H9 (cell line): ENCODE measurements around the gene C11orf71. TPM values are rescaled to one million over a fixed set of nuclear protein-coding genes. Genes with fewer than 3 reads are reported as not detected.

Source experiments
- DNase-seq: peaks from one replicate; pipeline ENCODE4 v3.0.0-alpha.2; 2017
- H2AFZ ChIP-seq: one replicate; pipeline ENCODE4 v1.6.1; 2013; ENCODE audit warnings: mild to moderate bottlenecking, low read length, control low read depth, moderate library complexity
- H2AK5ac ChIP-seq: 2 replicates; pipeline ENCODE4 v1.6.1; 2013; ENCODE audit warnings: low read length, control low read depth, mixed read lengths; ENCODE audit not compliant: insufficient read length
- H2BK120ac ChIP-seq: one replicate; pipeline ENCODE4 v1.6.1; 2013; ENCODE audit warnings: low read depth, mild to moderate bottlenecking, low read length, control low read depth, inconsistent platforms; ENCODE audit not compliant: poor library complexity, severe bottlenecking
- H2BK12ac ChIP-seq: 2 replicates; pipeline ENCODE4 v1.6.1; 2013; ENCODE audit warnings: low read length, control low read depth, mixed read lengths, low read depth; ENCODE audit not compliant: insufficient read length
- H2BK15ac ChIP-seq: 2 replicates; pipeline ENCODE4 v1.6.1; 2013; ENCODE audit warnings: low read depth, low read length, control low read depth
- H2BK20ac ChIP-seq: one replicate; pipeline ENCODE4 v1.6.1; 2013; ENCODE audit warnings: low read depth, mild to moderate bottlenecking, low read length, control low read depth, inconsistent platforms; ENCODE audit not compliant: poor library complexity, severe bottlenecking
- H2BK5ac ChIP-seq: 2 replicates; pipeline ENCODE4 v1.6.1; 2013; ENCODE audit warnings: low read length, control low read depth, mixed read lengths; ENCODE audit not compliant: insufficient read length
- H3K14ac ChIP-seq: 2 replicates; pipeline ENCODE4 v1.6.1; 2013; ENCODE audit warnings: low read length, control low read depth; ENCODE audit not compliant: insufficient read depth
- H3K18ac ChIP-seq: 2 replicates; pipeline ENCODE4 v1.6.1; 2013; ENCODE audit warnings: low read depth, mild to moderate bottlenecking, mixed read lengths, low read length, control low read depth; ENCODE audit not compliant: insufficient read length
- H3K23ac ChIP-seq: 2 replicates; pipeline ENCODE4 v1.6.1; 2013; ENCODE audit warnings: low read length, control low read depth, mixed read lengths, low read depth; ENCODE audit not compliant: insufficient read length
- H3K23me2 ChIP-seq: 2 replicates; pipeline ENCODE4 v1.6.1; 2013; ENCODE audit warnings: low read depth, mild to moderate bottlenecking, mixed read lengths, low read length, control low read depth; ENCODE audit not compliant: insufficient read length, poor library complexity, severe bottlenecking
- H3K27ac ChIP-seq: 2 replicates; pipeline ENCODE4 v1.5.1; 2013; ENCODE audit warnings: low read length, control low read depth, mixed read lengths, low read depth; ENCODE audit not compliant: insufficient read length
- H3K27me3 ChIP-seq: 2 replicates; pipeline ENCODE4 v1.6.1; 2013; ENCODE audit warnings: low read length, control low read depth, inconsistent platforms; ENCODE audit not compliant: insufficient read depth
- H3K4ac ChIP-seq: 2 replicates; pipeline ENCODE4 v1.6.1; 2013; ENCODE audit warnings: low read depth, mild to moderate bottlenecking, control low read depth, inconsistent platforms, low read length, moderate library complexity
- H3K4me1 ChIP-seq: 2 replicates; pipeline ENCODE4 v1.6.1; 2013; ENCODE audit warnings: low read length, control low read depth, inconsistent platforms; ENCODE audit not compliant: insufficient read depth
- H3K4me2 ChIP-seq: 2 replicates; pipeline ENCODE4 v1.6.1; 2013; ENCODE audit warnings: low read length, control low read depth, mixed read lengths; ENCODE audit not compliant: insufficient read length, insufficient read depth
- H3K56ac ChIP-seq: 2 replicates; pipeline ENCODE4 v1.6.1; 2013; ENCODE audit warnings: low read depth, mild to moderate bottlenecking, mixed read lengths, low read length, control low read depth; ENCODE audit not compliant: insufficient read length
- H3K79me1 ChIP-seq: 2 replicates; pipeline ENCODE4 v1.6.1; 2013; ENCODE audit warnings: low read depth, mild to moderate bottlenecking, moderate library complexity, low read length, control low read depth, inconsistent platforms; ENCODE audit not compliant: insufficient read depth, poor library complexity, severe bottlenecking
- H3K79me2 ChIP-seq: 2 replicates; pipeline ENCODE4 v1.6.1; 2013; ENCODE audit warnings: low read length, control low read depth, inconsistent platforms; ENCODE audit not compliant: insufficient read depth
- H3K9ac ChIP-seq: 2 replicates; pipeline ENCODE4 v1.6.1; 2013; ENCODE audit warnings: low read length, control low read depth, mixed read lengths; ENCODE audit not compliant: insufficient read length; ENCODE audit errors: extremely low read depth
- H3K9me3 ChIP-seq: one replicate; pipeline ENCODE4 v1.6.1; 2013; ENCODE audit warnings: low read depth, low read length, inconsistent platforms; ENCODE audit not compliant: control insufficient read depth
- H3T11ph ChIP-seq: one replicate; pipeline ENCODE4 v1.6.1; 2013; ENCODE audit warnings: mild to moderate bottlenecking, low read length, control low read depth, inconsistent platforms
- H4K20me1 ChIP-seq: one replicate; pipeline ENCODE4 v1.6.1; 2013; ENCODE audit not compliant: control insufficient read depth, insufficient read length, insufficient read depth
- H4K5ac ChIP-seq: 2 replicates; pipeline ENCODE4 v1.6.1; 2013; ENCODE audit warnings: low read depth, mild to moderate bottlenecking, mixed read lengths, low read length, control low read depth; ENCODE audit not compliant: insufficient read length
- H4K8ac ChIP-seq: replicated peaks from 2 replicates; pipeline ENCODE4 v1.6.1; 2013; ENCODE audit warnings: low read length, control low read depth, mixed read lengths, low read depth; ENCODE audit not compliant: insufficient read length
- H4K91ac ChIP-seq: 2 replicates; pipeline ENCODE4 v1.6.1; 2013; ENCODE audit warnings: low read depth, mild to moderate bottlenecking, moderate library complexity, mixed read lengths, low read length, control low read depth; ENCODE audit not compliant: insufficient read length
- H3K27ac Mint-ChIP-seq, 3 experiments: 2 replicates in 2 of 3; 3 replicates in 1 of 3; pipeline ENCODE4 v1.8.0; 2020 to 2021; ENCODE audit warnings: mixed read lengths in 3 of 3, mild to moderate bottlenecking in 1 of 3, moderate library complexity in 1 of 3
- H3K27me3 Mint-ChIP-seq: 2 replicates; pipeline ENCODE4 v1.8.0; 2021; ENCODE audit warnings: low read depth, mild to moderate bottlenecking, moderate library complexity, mixed read lengths
- H3K36me3 Mint-ChIP-seq, 3 experiments: 2 replicates in 2 of 3; 3 replicates in 1 of 3; pipeline ENCODE4 v1.8.0; 2020 to 2021; ENCODE audit warnings: low read depth in 3 of 3, mixed read lengths in 3 of 3; ENCODE audit not compliant: insufficient read depth in 1 of 3
- H3K4me1 Mint-ChIP-seq, 2 experiments: 2 replicates each; pipeline ENCODE4 v1.8.0; 2020; ENCODE audit warnings: mixed read lengths in 2 of 2
- H3K4me3 Mint-ChIP-seq, 2 experiments: 2 replicates in 1 of 2; 3 replicates in 1 of 2; pipeline ENCODE4 v1.8.0; 2020 to 2021; ENCODE audit warnings: mild to moderate bottlenecking in 2 of 2, mixed read lengths in 2 of 2, moderate library complexity in 1 of 2
- H3K9me3 Mint-ChIP-seq, 2 experiments: 2 replicates in 1 of 2; 3 replicates in 1 of 2; pipeline ENCODE4 v1.8.0; 2020; ENCODE audit warnings: mild to moderate bottlenecking in 2 of 2, mixed read lengths in 2 of 2, moderate library complexity in 1 of 2
- WGBS: extraction: QIAGEN DNeasy Blood & Tissue Kit; methylation state at CpG from one replicate; pipeline ENCODE4 v1.1.7; 2013; ENCODE audit warnings: missing lambda C conversion rate, low lambda C conversion rate, mixed read lengths; ENCODE audit not compliant: insufficient read length; ENCODE audit errors: extremely low coverage; 5-methylcytosine and 5-hydroxymethylcytosine counted together
- total RNA-seq: library from RNA; stranded (reverse); gene quantifications from 2 replicates; pipeline ENCODE4 v1.2.1, GENCODE V29; 2021
- TF ChIP-seq, protein P1 (sequence below): fragments of 200-600 bp; sonication (generic); conservative IDR thresholded peaks from 3 replicates; pipeline ENCODE4 v1.8.0; 2021; ENCODE audit warnings: antibody characterized with exemption, mild to moderate bottlenecking

The C11orf71 gene
- total RNA-seq, 1 experiment from 2014 or later: 3.5 TPM

DNA sequence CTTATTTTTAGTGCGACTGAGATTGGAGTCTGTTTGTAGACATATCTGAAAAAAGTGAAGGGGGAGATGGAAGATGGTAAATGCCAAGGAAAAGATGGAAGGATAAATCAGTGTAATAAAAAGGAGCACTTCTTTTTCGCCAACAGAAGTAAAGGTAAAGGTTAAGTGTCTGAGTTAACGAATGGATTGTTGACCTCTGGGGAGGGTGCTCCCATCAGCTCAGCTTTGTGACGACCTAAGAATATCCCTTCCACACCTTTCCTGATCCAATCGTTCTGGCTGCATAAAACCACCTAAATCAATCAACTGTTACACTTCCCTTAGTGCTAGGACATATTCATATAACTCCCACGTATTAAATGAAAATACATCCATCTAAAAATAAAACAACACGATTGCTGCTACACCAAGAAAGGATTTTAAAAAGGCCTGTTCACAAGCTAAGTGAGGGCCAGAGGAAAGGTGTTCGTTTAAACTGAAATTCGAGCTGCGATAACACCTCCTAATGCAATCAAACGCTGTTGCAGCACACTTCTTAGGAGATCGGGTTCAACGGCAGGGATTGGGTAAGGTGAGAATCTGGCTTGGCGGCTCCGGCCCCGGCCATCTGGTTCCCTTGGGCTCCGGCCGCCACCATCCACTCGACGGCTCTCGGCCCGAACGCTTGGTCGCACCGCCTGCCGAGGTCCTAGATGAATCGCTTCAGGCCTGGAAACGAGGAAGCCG lies 658 bp downstream of the C11orf71 start:
- peaks cover 43 to 44% of the 10 kb centered on the region in 2 experiments for H3K4me1 Mint-ChIP-seq

More for the DNA sequence above, 658 bp downstream of the C11orf71 start:
- peak overlapping the region; percentile 84 for H3K4me2 ChIP-seq
- peak overlapping the region; percentile 97 for H3K18ac ChIP-seq
- H2BK15ac ChIP-seq: no peak overlapping the region
- H3K23me2 ChIP-seq: peaks cover 4% of the 10 kb centered on the region
- H3K56ac ChIP-seq: peak overlapping the region; percentile 68
- Mint-ChIP-seq H3K9me3 (no peaks in the 10 kb centered on the region), H3K4me3 (peak overlapping the region; percentile 94 to 98), H3K27ac (peak overlapping the region; percentile 98 to 100 (median 100)), H3K36me3 (peaks cover 6 to 20% (median 17%) of the 10 kb centered on the region in 3 experiments; a peak in 6 of 7 replicates), H3K27me3 (no peaks in the 10 kb centered on the region)
- H4K91ac ChIP-seq: peak overlapping the region; percentile 14
- H3K79me1 ChIP-seq: peaks cover 3% of the 10 kb centered on the region
- peak; percentile 77 for DNase-seq
- no CpG with 5 or more reads among the region's 29 CpGs for WGBS
- TF ChIP-seq, protein P1, sequence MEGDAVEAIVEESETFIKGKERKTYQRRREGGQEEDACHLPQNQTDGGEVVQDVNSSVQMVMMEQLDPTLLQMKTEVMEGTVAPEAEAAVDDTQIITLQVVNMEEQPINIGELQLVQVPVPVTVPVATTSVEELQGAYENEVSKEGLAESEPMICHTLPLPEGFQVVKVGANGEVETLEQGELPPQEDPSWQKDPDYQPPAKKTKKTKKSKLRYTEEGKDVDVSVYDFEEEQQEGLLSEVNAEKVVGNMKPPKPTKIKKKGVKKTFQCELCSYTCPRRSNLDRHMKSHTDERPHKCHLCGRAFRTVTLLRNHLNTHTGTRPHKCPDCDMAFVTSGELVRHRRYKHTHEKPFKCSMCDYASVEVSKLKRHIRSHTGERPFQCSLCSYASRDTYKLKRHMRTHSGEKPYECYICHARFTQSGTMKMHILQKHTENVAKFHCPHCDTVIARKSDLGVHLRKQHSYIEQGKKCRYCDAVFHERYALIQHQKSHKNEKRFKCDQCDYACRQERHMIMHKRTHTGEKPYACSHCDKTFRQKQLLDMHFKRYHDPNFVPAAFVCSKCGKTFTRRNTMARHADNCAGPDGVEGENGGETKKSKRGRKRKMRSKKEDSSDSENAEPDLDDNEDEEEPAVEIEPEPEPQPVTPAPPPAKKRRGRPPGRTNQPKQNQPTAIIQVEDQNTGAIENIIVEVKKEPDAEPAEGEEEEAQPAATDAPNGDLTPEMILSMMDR: no peak
- H4K8ac ChIP-seq: peak overlapping the region; percentile 61
- H3K27ac ChIP-seq: peak overlapping the region; percentile 92
- H3K23ac ChIP-seq: no peak overlapping the region
- H4K5ac ChIP-seq: peak overlapping the region; percentile 87
- no peak overlapping the region for H2AFZ ChIP-seq
- H3K14ac ChIP-seq: peak overlapping the region; percentile 98
- H3K9ac ChIP-seq: peak overlapping the region; percentile 97
- peaks cover 16% of the 10 kb centered on the region; the same call in 1 of the 2 replicates for H3K79me2 ChIP-seq
- no peak overlapping the region for H2AK5ac ChIP-seq
- peak overlapping the region; percentile 62 for H2BK120ac ChIP-seq
- peak overlapping the region; percentile 28; the same call in 1 of the 2 replicates for H3K4ac ChIP-seq
- no peaks in the 10 kb centered on the region for H4K20me1 ChIP-seq
- H2BK12ac ChIP-seq: peak overlapping the region; percentile 27
- peak overlapping the region; percentile 97 for H2BK5ac ChIP-seq
- peak overlapping the region; percentile 22 for H3T11ph ChIP-seq
- H3K4me1 ChIP-seq: no peaks in the 10 kb centered on the region; the same call in 1 of the 2 replicates
- no peaks in the 10 kb centered on the region for H3K27me3 ChIP-seq
- no peak overlapping the region for H2BK20ac ChIP-seq
- H3K9me3 ChIP-seq: no peaks in the 10 kb centered on the region
